NT2/D1 (cell line): ENCODE data around the gene SLCO3A1.

Experiments
- DNase-seq: peaks from one replicate; pipeline ENCODE4 v3.0.0-alpha.2; 2011; ENCODE audit warnings: low read depth, low spot score
- H3K27me3 ChIP-seq: 2 replicates; pipeline ENCODE4 v1.6.0; 2011; ENCODE audit warnings: mild to moderate bottlenecking; ENCODE audit not compliant: insufficient read length, insufficient read depth
- H3K36me3 ChIP-seq: 2 replicates; pipeline ENCODE4 v1.6.1; 2011; ENCODE audit warnings: mild to moderate bottlenecking, low read length, mixed read lengths; ENCODE audit not compliant: insufficient read depth, insufficient read length
- H3K4me1 ChIP-seq: 2 replicates; pipeline ENCODE4 v1.5.1; 2011; ENCODE audit not compliant: insufficient read depth, insufficient read length
- H3K4me3 ChIP-seq: 2 replicates; pipeline ENCODE4 v1.5.1; 2011; ENCODE audit warnings: low read depth; ENCODE audit not compliant: insufficient read length
- H3K9ac ChIP-seq: 2 replicates; pipeline ENCODE4 v1.6.0; 2011; ENCODE audit warnings: low read depth; ENCODE audit not compliant: insufficient read length
- H3K9me3 ChIP-seq: 2 replicates; pipeline ENCODE4 v1.5.1; 2011; ENCODE audit warnings: mild to moderate bottlenecking, low read length; ENCODE audit not compliant: insufficient read depth
- SUZ12 ChIP-seq: IDR thresholded peaks from 2 replicates; pipeline ENCODE4 v1.6.1; 2011; ENCODE audit not compliant: insufficient read length, insufficient read depth; ENCODE audit errors: extremely low read depth
- YY1 ChIP-seq: IDR thresholded peaks from 2 replicates; pipeline ENCODE4 v1.6.1; 2011; ENCODE audit not compliant: insufficient read length, insufficient read depth
- ZNF274 ChIP-seq: IDR thresholded peaks from 2 replicates; pipeline ENCODE4 v1.6.1; 2011; ENCODE audit warnings: mild to moderate bottlenecking, low read depth, low read length

The SLCO3A1 gene

DNA sequence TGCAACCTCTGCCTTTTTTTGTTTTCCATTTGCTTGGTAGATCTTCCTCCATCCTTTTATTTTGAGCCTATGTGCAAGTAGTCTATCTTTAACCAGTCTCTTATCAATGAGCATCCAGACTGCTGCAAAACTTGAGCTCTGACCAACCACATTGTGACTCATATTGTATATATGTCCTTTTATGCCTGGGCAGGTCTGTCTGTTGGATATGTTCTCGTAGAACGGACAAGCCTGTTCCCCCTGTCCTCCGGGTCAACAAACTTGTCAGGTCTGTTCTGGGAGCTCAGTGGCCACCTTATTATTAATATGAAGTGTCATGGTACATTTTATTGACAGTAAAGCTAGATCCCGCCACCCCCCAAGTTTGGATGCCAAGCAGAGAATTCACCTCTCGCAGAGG lies 287.3 kb downstream of the SLCO3A1 start:
- no peak for DNase-seq
- no peak overlapping the region for H3K9ac ChIP-seq
- no peaks in the 10 kb centered on the region for H3K27me3 ChIP-seq
- peaks cover 4% of the 10 kb centered on the region for H3K4me1 ChIP-seq
- no peaks in the 10 kb centered on the region for H3K9me3 ChIP-seq
- TF ChIP-seq YY1 = no peak
- TF ChIP-seq SUZ12 = no peak
- no peak for TF ChIP-seq ZNF274
- H3K36me3 ChIP-seq = no peaks in the 10 kb centered on the region
- H3K4me3 ChIP-seq = no peak overlapping the region

DNA sequence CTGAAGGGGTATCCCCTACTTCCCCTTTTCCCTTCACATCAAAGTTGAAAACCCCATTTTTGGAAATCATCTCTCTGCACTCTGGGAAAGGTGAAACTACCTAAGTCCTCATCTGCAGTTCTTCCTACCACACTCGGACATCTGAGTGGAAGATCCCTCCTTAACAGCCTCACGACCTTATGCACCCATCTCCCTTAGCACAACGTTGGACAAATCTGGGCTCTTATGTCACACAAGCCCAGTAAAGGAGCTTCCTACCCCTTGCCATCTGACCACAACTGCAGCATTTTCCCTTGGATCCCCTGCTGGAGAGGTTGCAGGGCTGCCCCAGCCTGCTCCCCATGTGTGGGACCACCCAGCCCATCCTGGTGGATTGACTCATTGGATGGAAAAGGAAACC lies 288.1 kb downstream of the SLCO3A1 start:
- Histone ChIP-seq H3K9ac (no peak overlapping the region), H3K36me3 (no peaks in the 10 kb centered on the region), H3K4me3 (no peak overlapping the region), H3K4me1 (peaks cover 4% of the 10 kb centered on the region), H3K9me3 (no peaks in the 10 kb centered on the region), H3K27me3 (no peaks in the 10 kb centered on the region)
- DNase-seq = no peak
- no peak for TF ChIP-seq YY1
- no peak for TF ChIP-seq SUZ12
- no peak for TF ChIP-seq ZNF274

DNA sequence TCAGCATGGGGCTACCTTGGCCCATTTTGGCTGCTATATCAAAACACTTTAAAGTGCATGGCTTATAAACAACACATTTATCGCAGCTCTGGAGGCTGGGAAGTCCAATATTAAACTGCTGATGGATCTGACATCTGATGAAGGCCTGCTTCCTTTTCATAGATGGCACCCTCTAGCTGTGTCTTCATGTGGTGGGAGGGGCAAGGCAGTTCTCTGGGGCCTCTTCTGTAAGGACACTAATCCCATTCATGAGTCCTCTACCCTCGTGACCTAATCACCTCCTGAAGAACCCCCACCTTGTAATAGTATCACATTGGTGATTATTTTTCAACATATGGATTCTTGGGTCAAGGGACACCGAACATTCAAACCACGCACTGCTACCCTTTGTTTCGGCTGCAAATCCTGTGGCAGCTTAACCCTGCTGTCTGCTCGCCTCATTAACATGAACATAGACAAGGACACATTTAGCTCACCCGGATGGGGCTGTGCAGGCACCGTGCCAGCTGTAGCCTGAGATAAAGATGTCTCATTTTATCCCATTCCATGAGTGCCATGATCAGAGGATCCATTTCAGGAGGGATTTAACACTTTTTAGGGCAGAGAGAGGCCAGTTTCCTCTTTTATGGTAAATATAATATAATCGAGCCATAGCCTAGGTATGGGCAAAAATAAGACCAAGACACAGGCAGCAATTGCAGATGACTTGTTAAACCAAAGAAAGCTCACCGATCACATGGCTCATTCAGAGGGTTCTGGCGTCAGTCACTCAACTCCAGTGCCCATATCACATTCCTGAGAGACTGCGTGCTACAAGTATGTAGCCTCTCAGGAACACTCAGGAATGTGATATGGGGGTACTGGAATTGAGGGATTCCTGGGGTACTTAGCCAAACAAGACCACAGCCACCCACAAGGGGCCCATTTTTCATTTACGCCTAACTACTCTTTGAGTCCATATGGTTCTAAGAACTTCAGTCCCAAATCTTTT lies 289.0 kb downstream of the SLCO3A1 start:
- TF ChIP-seq ZNF274 (no peak), YY1 (no peak), SUZ12 (no peak)
- H3K36me3 ChIP-seq = no peaks in the 10 kb centered on the region
- H3K4me1 ChIP-seq = peaks cover 6% of the 10 kb centered on the region
- H3K27me3 ChIP-seq = no peaks in the 10 kb centered on the region
- DNase-seq = no peak
- H3K9ac ChIP-seq = no peak overlapping the region
- no peak overlapping the region for H3K4me3 ChIP-seq
- H3K9me3 ChIP-seq = no peaks in the 10 kb centered on the region

DNA sequence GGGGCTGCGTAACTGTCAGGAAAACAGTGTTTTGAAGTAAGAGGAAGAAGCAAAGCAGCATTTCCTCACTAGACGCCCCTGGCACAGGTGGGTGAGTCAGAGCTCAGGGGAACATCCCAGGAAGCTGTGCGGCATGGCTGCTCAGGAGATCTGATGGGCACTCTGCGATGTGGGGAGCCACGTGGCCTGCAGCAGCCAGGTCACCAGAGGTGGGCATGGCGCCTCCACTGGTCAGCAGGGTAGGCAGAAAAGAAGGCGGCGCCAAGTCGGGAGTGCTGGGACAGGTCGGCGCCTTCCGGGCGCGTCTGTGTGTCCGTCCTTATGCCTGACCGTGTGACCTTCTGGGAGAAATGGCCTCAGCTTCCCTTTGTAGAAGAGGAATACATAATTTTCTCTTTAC lies 290.3 kb downstream of the SLCO3A1 start:
- no peak overlapping the region for H3K4me3 ChIP-seq
- H3K9me3 ChIP-seq = no peaks in the 10 kb centered on the region
- no peaks in the 10 kb centered on the region for H3K36me3 ChIP-seq
- no peak overlapping the region for H3K9ac ChIP-seq
- peaks cover 6% of the 10 kb centered on the region for H3K4me1 ChIP-seq
- TF ChIP-seq SUZ12 = no peak
- TF ChIP-seq ZNF274 = no peak
- TF ChIP-seq YY1 = no peak
- no peaks in the 10 kb centered on the region for H3K27me3 ChIP-seq
- no peak for DNase-seq

DNA sequence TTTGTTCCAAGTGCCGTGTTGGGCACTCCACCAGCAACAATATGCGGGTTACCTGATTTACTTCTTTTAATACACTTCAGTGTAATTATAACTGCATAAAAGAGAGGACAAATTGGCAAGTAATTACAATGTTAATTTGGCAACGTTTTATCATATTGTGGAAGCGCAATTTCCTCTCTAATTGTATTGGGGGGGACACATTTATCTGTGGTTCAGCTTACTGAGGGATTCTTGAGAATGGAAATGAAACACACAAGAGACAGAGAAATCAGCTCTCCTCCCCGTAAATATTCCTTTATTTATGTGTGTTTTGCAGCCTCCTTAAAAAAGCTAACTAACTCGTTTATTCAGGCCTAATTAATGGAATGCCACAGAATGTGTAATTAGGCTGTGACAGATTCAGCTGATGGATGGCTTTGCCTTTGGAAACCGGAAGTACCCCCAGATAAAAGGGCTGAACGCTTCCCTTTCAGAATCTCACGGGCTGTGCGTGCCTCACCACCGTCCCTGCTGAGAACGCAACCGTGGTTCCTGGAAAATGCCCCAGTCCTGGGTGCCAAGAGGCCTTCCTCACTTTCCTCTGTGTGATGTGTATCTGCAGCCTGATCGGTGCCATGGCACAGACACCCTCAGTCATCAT lies 293.1 kb downstream of the SLCO3A1 start:
- no peak for DNase-seq
- TF ChIP-seq SUZ12 (no peak), YY1 (no peak), ZNF274 (no peak)
- Histone ChIP-seq H3K9ac (no peak overlapping the region), H3K27me3 (no peaks in the 10 kb centered on the region), H3K36me3 (peaks cover 4% of the 10 kb centered on the region), H3K4me1 (peaks cover 6% of the 10 kb centered on the region), H3K4me3 (no peak overlapping the region), H3K9me3 (no peaks in the 10 kb centered on the region)

DNA sequence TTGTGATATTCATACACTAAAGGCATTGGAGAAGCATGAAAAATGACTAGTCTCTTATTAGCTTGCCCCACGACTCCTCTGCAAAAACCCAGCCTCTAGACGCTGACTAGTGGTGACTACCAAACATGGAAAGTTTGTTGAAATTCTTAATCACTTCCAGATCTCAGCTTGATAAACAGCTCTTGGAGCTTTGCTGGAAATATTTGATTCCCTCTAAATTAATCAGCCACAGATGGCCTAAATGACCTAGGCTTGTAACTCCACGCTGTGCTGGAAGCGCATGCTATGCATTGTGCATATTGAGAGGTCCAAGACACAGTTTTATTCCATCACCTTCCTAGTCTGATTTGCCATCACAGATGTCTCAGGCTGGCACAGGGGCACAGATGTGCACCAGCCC lies 295.5 kb downstream of the SLCO3A1 start:
- Histone ChIP-seq H3K4me3 (no peak overlapping the region), H3K9me3 (no peaks in the 10 kb centered on the region), H3K36me3 (peaks cover 4% of the 10 kb centered on the region), H3K4me1 (peaks cover 3% of the 10 kb centered on the region), H3K9ac (no peak overlapping the region), H3K27me3 (no peaks in the 10 kb centered on the region)
- DNase-seq = no peak
- no peak for TF ChIP-seq SUZ12
- no peak for TF ChIP-seq ZNF274
- TF ChIP-seq YY1 = no peak

DNA sequence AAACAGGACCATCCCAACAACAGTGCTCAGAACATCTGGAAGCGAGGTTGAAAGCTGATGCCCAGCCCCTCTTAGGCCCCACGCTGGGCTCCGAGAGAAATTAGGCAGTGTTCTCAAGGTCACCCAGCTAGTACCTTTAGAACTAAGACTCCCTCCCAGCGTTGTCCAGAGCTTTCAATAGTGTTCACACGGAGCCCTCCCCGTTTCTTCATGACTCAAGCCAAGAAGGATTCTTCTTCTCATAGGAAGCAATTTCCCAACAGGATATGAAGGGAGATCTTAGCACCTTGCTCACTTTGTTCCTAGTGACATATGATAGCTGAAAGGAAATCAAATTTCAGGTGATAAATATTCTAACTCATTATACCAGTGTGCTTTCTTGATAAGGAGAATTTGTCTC lies 296.0 kb downstream of the SLCO3A1 start:
- TF ChIP-seq YY1 = no peak
- no peak for TF ChIP-seq ZNF274
- no peak for TF ChIP-seq SUZ12
- Histone ChIP-seq H3K4me1 (peaks cover 3% of the 10 kb centered on the region), H3K36me3 (peaks cover 4% of the 10 kb centered on the region), H3K9me3 (no peaks in the 10 kb centered on the region), H3K9ac (no peak overlapping the region), H3K27me3 (no peaks in the 10 kb centered on the region), H3K4me3 (no peak overlapping the region)
- DNase-seq = no peak
